ENCODE data around the gene CLDN22.

CLDN22 gene

GRCh38 chr4:183320211-183321059 is at the start of gene CLDN22:
Gene CLDN22 (minus strand): TSS chr4:183320276. CDS start chr4:183320218, 58 bp downstream.
- no peak for DNase-seq (ENCODE audit: low read depth, low spot score)

DNA sequence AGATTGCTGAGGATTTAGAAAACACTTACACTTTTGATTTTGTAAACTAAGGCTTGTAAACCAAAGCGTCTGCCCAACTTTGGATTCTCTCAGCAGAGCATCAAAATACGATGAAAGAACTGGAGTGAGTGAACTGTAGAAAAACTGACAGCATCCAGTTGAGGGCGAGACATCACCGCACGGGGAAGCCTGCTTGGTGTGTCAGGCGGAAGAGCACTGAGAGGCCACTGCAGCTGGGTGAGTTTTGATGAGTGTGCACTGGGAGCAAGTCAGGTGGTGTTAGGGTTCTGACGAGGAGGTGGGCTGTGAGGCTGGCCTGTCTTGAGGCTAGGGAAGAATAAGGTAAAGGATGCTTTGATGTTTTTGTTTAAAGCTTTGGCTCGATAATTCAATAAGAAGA is 49.0 kb upstream of the CLDN22 start:
- no peak for DNase-seq (ENCODE audit: low read depth, low spot score)

DNA sequence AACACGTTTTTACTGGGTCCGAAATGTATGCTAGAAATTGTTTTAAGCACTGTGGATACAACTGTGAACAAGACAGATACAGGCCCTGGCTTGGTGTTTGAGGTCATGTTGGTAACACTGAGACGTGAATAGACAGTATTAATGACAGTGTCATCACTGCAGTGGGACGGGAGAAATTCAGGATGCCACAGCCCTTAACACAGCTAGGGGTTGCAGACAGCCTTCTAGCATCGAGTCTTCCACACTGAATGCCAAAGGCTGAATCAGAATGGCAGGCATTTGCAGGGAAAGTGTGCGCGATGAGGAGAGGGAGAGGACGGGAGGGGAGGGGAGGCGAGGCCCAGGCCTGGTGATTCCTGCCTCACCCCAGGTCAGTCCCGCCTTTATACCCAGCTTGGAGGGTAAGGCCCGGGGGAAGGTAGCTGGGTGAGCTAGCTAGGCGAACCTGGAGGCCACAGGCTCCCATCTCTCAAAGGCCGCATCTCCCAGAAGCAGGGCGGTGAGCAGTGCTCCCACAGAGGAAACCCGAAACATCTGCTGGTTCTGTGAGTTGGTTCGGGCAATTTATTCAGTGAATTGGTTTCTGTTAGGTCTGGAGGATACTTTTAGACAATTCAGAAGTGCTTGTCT is 46.2 kb upstream of the CLDN22 start:
- DNase-seq (ENCODE audit: low read depth, low spot score) = no peak

DNA sequence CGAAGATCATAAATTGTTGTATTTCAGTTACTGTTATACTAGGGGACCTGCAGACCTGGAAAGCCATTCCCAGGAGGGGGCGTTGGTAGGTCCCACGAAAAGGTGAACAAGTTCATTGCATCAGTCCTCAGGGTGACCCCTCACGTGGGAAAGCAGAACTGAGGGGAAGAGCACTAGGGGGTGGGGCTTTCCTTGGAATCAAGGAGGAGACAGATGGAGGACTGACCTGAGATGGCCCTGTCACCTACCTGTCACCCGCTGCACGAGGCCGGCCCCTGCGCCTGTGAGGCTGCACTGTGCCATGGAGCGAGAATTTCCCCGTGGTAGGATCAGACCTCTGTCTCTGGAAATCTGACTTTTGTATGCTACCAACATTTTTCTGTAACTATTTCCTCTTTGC is 43.9 kb upstream of the CLDN22 start:
- no peak for DNase-seq (ENCODE audit: low read depth, low spot score)

DNA sequence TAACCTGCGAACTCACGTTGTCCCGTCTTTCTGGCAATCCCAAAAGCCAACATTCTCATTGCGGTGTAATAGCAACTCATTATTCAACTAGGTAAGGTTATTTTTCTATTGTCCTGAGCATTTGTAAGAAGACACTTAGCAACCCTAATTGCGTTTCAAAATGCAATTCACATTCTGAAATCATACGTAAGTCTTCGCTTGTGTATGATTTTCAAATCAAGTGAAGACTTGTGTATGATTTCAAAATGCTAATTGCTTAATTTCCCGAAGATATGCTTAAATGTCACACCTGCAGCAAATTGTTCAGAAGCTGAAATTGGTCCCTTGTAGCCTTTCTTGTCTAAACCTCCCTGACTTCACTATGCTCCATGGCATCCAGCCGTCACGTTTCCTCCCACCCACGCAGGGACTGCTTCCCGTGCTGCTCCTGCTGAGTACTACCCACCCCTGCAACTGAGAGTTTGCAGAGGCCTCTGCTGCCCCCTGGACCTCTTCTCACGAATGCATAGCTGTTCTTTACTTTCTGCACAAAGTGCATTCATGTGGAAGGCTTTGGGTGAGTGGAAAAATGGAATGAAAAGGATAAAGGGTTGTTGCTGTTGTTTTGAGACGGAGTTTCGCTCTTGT is 43.0 kb upstream of the CLDN22 start:
- DNase-seq (ENCODE audit: low read depth, low spot score) = peak; percentile 24

- no peak for DNase-seq (ENCODE audit: low read depth, low spot score)
Observed at GRCh38 chr4:183362036-183362435, 42.0 kb upstream of the CLDN22 start.

GRCh38 chr4:183360161-183360919 is 40.3 kb upstream of the CLDN22 start:
- DNase-seq (ENCODE audit: low read depth, low spot score) = peak; percentile 27

DNA sequence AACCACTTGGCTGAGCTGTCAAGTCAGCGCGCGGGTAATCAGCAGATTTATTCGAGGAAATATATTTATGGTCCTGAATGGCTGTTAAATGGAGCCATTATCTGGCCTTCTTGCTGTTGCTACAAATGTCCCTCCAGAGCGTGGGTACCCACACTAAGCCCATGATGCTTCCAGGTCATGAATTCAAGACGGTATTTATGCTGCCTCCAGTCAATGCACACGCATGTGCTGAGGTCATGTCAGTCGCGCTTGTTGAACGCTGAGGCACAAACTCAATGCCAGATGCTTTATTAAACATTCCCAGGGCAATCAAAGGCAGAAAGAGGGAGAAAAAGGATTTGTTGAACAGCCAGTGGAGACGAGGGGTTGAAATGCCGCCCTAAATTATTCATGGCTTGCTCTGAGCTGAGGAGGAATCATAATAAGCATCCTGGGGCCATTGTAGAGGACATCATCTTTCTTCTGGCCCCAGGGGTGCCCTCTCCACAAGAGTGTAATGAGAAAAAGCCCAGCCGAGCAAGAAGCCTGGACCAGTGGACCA is 38.2 kb upstream of the CLDN22 start:
- no peak for DNase-seq (ENCODE audit: low read depth, low spot score)

DNA sequence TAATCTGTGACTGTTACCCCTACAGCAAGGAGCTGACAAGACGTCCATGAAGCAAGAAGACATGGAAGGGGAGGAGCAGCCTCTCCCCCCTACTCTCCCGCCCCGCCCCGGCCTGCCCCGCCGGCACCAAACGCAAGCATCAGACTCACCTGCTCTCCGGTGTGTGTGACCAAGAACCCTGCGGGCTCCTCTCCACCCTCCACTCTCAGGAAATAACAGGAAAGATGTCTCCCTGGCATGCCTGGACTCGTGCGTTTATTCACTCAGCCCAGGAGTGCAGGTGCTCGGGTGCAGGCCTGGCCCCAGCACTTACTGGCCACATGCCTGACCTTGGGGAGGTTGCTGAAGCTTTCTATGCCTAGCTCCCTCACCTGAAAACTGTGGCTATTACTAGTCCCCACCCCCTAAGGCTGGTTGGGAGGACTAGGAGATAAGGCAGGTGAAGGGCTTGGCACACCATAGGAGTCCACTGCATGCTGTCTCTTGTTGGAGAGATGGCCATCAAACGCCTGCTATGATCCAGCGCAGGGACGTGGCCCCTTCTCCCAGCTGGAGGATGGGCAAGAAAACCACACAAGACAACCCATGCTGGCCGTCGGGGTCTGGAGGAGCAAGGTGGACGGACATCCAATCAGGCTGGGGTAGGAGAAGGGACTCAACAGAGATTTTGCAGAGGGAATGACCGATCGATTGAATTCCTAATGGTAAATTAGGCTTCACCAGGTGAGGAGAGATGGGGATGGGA is 37.0 kb upstream of the CLDN22 start:
- no peak for DNase-seq (ENCODE audit: low read depth, low spot score)

- peak; percentile 72 for DNase-seq (ENCODE audit: low read depth, low spot score)
Observed at GRCh38 chr4:183356173-183356830, 36.2 kb upstream of the CLDN22 start.

DNA sequence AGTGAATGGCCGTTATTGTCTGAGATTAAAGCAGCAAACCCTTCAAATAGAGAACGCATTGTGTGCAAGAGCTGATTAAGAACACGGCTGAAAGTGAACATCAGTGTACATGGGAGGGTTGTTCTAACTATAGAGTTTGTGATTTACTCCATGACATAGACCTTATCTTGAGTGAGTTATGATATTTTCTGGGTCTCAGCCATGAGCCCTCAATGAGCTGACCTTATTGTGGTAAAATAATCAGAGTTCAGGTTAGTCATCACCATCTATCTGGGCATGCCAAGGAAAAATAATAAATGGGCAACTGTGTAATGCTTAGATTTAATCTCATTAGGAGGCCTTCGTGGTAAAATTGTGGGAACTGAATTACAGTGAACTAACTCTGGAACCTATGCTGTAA is 35.3 kb upstream of the CLDN22 start:
- DNase-seq (ENCODE audit: low read depth, low spot score) = no peak

GRCh38 chr4:183354219-183354618 is 34.1 kb upstream of the CLDN22 start:
- no peak for DNase-seq (ENCODE audit: low read depth, low spot score)

- no peak for DNase-seq (ENCODE audit: low read depth, low spot score)
Observed at GRCh38 chr4:183353557-183353956, 33.5 kb upstream of the CLDN22 start.

GRCh38 chr4:183352546-183352945 is 32.5 kb upstream of the CLDN22 start:
- no peak for DNase-seq (ENCODE audit: low read depth, low spot score)

- DNase-seq (ENCODE audit: low read depth, low spot score) = no peak
Observed at GRCh38 chr4:183350317-183351071, 30.4 kb upstream of the CLDN22 start.

- no peak for DNase-seq (ENCODE audit: low read depth, low spot score)
Observed at GRCh38 chr4:183349673-183350072, 29.6 kb upstream of the CLDN22 start.

DNA sequence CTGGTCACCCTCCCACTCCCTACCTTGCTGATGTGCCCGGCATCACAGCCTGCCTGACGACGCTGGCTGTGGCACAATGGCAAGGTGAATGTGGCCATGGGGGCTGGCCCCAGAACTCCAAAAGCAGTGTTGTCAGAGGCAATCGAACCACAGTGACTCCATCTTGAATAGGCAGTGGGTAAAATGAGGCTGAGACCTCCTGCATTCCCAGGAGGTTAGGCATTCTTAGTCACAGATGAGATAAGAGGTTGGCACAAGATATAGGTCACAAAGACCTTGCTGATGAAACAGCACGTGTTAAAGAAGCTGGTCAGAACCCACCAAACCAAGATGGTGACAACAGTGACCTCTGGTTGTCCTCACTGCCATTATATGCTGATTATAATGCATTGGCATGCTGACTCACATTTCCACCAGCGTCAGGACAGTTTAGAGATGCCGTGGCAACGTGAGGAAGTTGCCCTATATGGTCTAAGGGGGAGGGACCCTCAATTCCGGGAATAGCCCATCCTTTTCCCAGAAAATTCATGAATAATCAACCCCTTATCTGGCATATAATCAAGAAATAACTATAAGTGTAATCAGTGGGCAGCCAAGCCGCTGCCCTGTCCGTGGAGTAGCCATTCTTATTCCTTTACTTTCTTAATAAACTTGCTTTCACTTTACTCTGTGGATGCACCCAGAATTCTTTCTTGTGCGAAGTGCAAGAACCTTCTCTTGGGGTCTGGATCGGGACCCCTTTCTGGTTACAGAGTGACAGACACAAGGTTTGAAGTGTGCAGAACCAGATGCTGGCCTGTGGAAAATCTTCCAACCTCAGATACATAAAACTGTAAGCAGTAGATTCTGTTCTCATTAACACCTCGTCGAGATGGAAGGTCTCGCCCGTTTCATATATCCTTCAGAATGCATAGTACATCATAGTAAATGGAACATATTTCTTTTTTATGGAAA is 28.9 kb upstream of the CLDN22 start:
- no peak for DNase-seq (ENCODE audit: low read depth, low spot score)

- DNase-seq (ENCODE audit: low read depth, low spot score) = no peak
Observed at GRCh38 chr4:183348136-183348535, 28.1 kb upstream of the CLDN22 start.

DNA sequence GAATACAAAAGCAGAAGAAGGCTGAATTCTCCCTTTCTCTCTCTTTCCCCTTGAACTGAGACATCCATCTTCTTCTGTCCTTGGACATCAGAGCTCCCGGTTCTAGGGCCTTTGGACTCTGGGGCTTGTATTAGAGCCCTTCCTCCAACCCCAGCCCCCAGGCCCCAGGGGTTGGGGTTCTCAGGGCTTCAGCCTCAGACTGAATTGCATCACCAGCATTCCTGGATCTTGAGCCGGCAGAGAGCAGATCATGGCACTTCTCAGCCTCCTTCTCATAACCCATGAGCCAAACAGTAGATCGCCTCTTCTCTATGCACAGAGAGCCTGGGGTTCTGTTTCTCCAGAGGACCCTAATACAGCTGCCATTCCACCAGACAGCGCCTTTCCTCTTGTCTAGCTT is 27.5 kb upstream of the CLDN22 start:
- no peak for DNase-seq (ENCODE audit: low read depth, low spot score)
